Activated gamma-delta T cell (primary cell): Measurements from ENCODE around the gene MRPL22.
"Not testable (repeated sequence)": the region's sequence is repeated elsewhere in the genome, so short reads cannot be mapped to it uniquely, and the experiment has no call there.

Source experiments
- DNase-seq: peaks from one replicate; lab custom pipeline; 2025; lab: John Stamatoyannopoulos, UW

Gene MRPL22

GRCh38 chr5:154993461-154993860 is 52.6 kb downstream of the MRPL22 start:
- DNase-seq = no peak

GRCh38 chr5:154995679-154996078 is 54.8 kb downstream of the MRPL22 start:
- no peak for DNase-seq

DNA sequence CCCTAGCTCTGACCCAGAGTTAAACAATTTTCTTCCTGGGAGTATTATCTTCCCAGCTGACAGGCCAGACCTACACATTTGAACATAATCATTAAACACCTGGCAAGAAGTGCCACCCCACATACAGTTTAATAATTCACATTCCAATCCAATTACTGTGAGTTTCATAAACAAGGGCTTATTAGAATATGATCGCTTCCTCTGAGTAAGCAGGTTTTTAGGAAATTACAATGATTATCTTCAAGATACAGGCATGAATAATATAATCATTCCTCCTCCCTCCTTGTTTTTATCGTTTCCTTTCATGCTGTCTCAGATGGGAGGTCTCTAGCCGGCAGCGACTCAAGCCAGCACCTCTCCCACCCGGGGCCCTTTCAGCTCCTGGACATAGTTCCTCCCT is 56.9 kb downstream of the MRPL22 start:
- no peak for DNase-seq

- DNase-seq = no peak
These were observed 59.0 kb downstream of the MRPL22 start for GRCh38 chr5:154999865-155000264.

DNA sequence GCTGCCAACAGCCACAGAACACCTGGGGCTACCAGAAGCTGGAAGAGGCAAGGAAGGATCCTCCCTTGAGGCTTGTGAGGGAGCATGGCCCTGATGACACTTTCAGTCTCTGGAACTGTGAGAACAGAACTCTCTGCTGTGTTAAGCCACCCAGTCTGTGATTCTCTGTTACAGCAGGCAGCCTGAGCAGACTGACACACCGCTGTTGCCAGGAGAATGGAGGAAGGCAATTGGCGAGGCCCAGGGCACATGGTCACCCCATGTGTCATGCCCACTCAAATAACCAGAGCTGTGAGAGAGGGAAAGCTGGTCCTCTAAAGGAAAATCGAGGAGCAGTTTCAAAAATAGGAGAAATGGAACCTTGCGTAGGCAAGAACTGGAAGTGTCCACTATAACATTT is 60.6 kb downstream of the MRPL22 start:
- no peak for DNase-seq

DNA sequence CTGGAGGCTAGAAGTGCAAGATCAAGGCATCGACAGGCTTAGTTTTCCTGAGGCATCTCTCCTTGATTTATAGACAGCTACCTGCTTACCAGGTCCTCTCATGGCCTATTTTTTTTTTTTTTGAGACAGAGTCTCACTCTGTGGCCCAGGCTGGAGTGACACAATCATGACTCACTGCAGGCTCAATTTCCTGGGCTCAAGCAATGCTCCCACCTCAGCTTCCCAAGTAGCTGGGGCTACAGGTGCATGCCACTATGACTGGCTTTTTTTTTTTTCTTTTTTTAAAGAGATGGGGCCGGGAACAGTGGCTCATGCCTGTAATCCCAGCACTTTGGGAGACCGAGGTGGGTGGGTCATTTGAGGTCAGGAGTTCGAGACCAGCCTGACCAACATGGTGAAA is 61.8 kb downstream of the MRPL22 start:
- not testable (repeated sequence) for DNase-seq

DNA sequence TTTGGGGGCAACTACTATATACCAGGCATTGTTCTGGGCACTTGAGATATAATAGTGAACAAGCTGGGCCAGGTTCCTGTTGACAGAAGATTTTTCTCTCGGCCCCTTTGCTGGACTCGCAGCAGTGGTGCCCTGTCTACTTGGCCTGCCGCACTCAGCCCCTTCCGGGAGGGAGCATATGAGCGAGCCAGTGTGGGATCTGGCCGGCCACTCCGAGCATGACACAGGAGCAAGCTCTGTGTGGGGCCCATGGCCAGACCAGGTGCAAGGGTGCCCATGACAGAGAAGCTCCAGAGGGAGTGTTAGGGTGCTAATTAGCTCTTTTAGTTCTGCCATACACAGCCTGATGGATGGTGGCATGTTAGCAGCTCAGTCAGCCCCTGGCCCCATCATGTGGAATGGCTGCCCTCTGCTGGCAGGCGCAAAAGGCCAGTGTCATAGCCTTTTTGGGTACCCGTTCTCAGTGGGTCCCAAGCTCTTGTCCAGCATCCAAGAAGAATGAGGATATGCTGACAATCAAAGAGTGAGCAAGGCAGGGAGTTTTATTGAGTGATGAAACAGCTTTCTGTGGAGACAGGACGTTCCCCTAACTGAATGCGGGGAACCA is 63.4 kb downstream of the MRPL22 start:
- DNase-seq = no peak

DNA sequence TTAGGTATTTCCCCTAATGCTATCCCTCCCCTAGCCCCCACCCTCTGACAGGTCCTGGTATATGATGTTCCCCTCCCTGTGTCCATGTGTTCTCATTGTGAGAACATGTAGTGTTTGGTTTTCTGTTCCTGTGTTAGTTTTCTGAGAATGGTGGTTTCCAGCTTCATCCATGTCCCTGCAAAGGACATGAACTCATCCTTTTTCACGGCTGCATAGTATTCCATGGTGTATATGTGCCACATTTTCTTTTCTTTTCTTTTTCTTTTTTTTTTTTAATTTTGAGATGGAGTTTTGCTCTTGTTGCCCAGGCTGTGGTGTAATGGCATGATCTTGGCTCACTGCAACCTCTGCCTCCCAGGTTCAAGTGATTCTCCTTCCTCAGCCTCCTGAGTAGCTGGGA is 65.4 kb downstream of the MRPL22 start:
- DNase-seq = not testable (repeated sequence)

DNA sequence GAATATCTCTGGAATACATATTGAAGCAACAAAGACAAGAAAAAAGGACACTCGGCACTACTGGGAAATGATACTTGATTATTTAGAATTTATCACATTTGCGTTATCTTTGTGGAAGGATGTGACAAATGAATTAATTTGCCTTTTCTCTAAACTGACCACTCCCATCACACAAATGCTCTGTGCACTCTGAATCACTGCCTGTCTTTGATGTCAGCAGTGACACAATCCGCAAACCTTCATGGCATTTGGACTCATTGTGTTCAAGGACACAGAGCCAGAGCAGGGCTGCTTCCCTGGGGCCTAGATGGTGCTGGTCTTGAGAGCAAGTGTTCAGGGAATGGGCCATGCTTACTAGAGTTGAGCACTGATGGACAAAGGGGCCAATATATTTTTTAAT is 67.8 kb downstream of the MRPL22 start:
- no peak for DNase-seq

DNA sequence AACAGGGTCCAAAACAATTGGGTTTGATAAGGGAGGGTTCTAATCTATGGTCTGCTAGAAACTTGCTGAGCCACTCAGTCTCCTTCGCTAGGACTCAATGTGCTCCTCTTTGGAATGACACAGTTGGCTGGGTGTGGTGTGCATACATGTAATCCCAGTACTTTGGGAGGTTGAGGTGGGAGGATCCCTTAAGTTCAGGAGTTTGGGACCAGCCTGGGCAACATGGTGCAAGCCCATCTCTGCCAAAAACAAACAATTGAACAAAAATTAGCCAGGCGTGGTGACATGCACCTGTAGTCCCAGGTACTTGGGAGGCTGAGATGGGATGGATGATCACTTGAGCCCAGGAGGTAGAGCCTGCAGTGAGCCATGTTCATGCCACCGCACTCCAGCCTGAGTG is 70.0 kb downstream of the MRPL22 start:
- no peak for DNase-seq

DNA sequence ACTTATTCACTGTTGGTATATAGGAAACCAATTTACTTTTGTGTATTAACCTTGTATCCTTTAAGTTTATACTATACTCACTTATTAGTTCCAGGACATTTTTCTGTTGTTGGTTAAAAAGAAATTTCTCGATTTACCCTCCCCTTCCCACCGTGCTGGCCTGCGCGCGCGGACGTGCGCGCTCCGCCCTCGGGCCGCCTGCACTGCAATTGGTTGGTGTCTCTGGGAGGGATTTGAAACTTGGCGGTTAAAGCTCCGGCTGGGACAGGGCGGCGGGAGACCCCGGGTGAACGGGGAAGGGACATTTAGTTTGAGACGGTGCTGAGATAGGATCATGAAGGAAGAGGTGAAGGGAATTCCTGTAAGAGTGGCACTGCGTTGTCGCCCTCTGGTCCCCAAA is 72.7 kb downstream of the MRPL22 start, which contains the start of gene KIF4B:
Gene KIF4B (plus strand): TSS at position 230 of the 400 bp plus-strand sequence. CDS start 105 bp downstream, at position 335.
- no peak for DNase-seq

- no peak for DNase-seq
These were observed 74.4 kb downstream of the MRPL22 start for GRCh38 chr5:155015239-155015638.

DNA sequence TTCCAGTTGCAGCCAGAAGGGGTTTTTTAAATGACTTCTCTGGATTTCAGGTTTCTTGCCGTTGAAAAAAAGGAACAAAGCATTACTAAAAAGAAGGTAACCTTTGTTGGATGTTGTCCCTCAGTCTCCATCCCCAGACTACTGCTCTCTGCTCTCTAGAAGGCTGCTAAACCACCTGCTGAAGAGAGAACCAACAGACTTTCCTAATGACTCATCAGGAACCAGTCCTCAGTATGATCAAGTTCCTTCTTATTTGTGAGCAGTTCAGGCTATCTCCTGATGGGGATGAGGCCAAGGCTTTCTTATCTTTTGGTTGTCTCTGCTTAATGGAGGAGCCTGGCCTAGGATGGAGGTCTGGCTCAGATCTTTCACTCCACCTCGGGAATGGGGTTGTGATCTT is 76.7 kb downstream of the MRPL22 start:
- no peak for DNase-seq
